ENCODE results near the gene CD3G.

- TF ChIP-seq CTCF (IDR thresholded peaks at IDR 0.05) = no peak
- TF ChIP-seq POLR2A (IDR thresholded peaks at IDR 0.05) = no peak
Observed at GRCh38 chr11:118383657-118384056, 39.5 kb downstream of the CD3G start.

Data from lower leg skin (tissue), 3 donors.